GM12874 (cell line): ENCODE results near the gene ASB8.

Experiments used
- CTCF ChIP-seq: IDR thresholded peaks from 2 replicates; pipeline ENCODE4 v1.5.1; 2011; ENCODE audit warnings: low read depth, mild to moderate bottlenecking, control low read depth, low read length, moderate library complexity; ENCODE audit not compliant: insufficient read depth

The ASB8 gene

GRCh38 chr12:48121522-48121921 lies 35.8 kb downstream of the ASB8 start:
- no peak for TF ChIP-seq CTCF

- TF ChIP-seq CTCF: no peak
These were observed 37.5 kb downstream of the ASB8 start for GRCh38 chr12:48119834-48120195.

- no peak for TF ChIP-seq CTCF
These were observed 38.1 kb downstream of the ASB8 start, which contains the start of gene PFKM for GRCh38 chr12:48119078-48119833. Gene PFKM (plus strand): TSS chr12:48119364. CDS start chr12:48122775, 3,411 bp downstream.

- TF ChIP-seq CTCF: no peak
These were observed 38.9 kb downstream of the ASB8 start for GRCh38 chr12:48118284-48118871.

- TF ChIP-seq CTCF: no peak
These were observed 41.4 kb downstream of the ASB8 start for GRCh38 chr12:48115957-48116356.

- no peak for TF ChIP-seq CTCF
These were observed 46.5 kb downstream of the ASB8 start for GRCh38 chr12:48110691-48111311.

- no peak for TF ChIP-seq CTCF
These were observed 47.9 kb downstream of the ASB8 start for GRCh38 chr12:48109424-48109823.
